Pancreas (tissue), 10 donors: ENCODE measurements around the gene AKR1C8. TPM values are rescaled to one million over a fixed set of nuclear protein-coding genes. Genes with fewer than 3 reads are reported as not detected.

Source experiments
- ATAC-seq, 4 donors: fragments of 200-7000 bp; cut with Tn5 transposase; one replicate each; pipeline versions ENCODE4 v1.8.0 to v1.9.1; 2020; ENCODE audit warnings: mild to moderate bottlenecking in 4 of 4, moderate library complexity in 4 of 4
- DNase-seq, 6 donors: peaks; one replicate each; pipeline ENCODE4 v3.0.0-alpha.2; 2020
- FAIRE-seq: peaks from 2 replicates; lab custom pipeline; 2012; peaks lifted over from hg19 to GRCh38; lab: Jason Lieb, UNC
- H3K27ac ChIP-seq, 4 donors: fragments of 200-600 bp; sonication (generic); 1 replicate in 3 of 4; 2 replicates in 1 of 4; pipeline versions ENCODE4 v1.5.0 to v1.8.0; 2020
- H3K27me3 ChIP-seq, 4 donors: fragments of 200-600 bp; one replicate each; pipeline ENCODE4 v1.8.0; 2021
- H3K36me3 ChIP-seq, 3 donors: fragments of 200-600 bp; sonication (generic) in 1 of 3; one replicate each; pipeline versions ENCODE4 v1.5.0 to v1.8.0; 2020 to 2021
- H3K4me1 ChIP-seq, 3 donors: fragments of 200-600 bp; one replicate each; pipeline ENCODE4 v1.8.0; 2021
- H3K4me3 ChIP-seq, 4 donors: fragments of 200-600 bp; sonication (generic) in 2 of 4; one replicate each; pipeline versions ENCODE4 v1.5.0 to v1.8.0; 2020 to 2021
- H3K9me3 ChIP-seq, 4 donors: fragments of 200-600 bp; one replicate each; pipeline ENCODE4 v1.8.0; 2021
- CTCF ChIP-seq, 4 donors: fragments of 200-600 bp; sonication (generic) in 3 of 4; IDR thresholded peaks; one replicate each; pipeline versions ENCODE4 v1.5.0 to v1.8.0; 2021; ENCODE audit warnings: antibody characterized with exemption in 4 of 4
- WGBS, 2 donors: extraction: QIAGEN DNeasy Blood & Tissue Kit; methylation state at CpG; one replicate each; pipeline ENCODE4 v1.1.7; 2013; 5-methylcytosine and 5-hydroxymethylcytosine counted together
- intact Hi-C, 3 donors: fragments of 100-400 bp; cut with DNase I; formaldehyde crosslinking; loops; one replicate each; pipeline versions ENCODE4 v1.11.1 to v1.14.2; 2022
- polyA plus RNA-seq, 2 donors: library from polyadenylated mRNA; stranded (reverse); fragments of 200-250 nt; gene quantifications; one replicate each; pipeline ENCODE4 v1.2.3, GENCODE V29; 2013
- total RNA-seq, 6 donors: library from RNA; stranded (reverse); fragmentation: NEBNext Ultra II Directional in 4 of 6; extraction: Animal tissue kit (Norgen Biotek cat#: 25700) in 4 of 6; gene quantifications; one replicate each; pipeline versions ENCODE4 v1.2.1 to v1.2.4, GENCODE V29; 2021 to 2023
- donor health status: healthy with polysubstance abuse.
- donor health status: DM: no; HTN: no; CAD: no; lungs with moderate emphysema.
- donor health status: DM: no; HTN: no; CAD: no.
- donor health status: control.
- donor health status: control.
- donor health status: Bipolar disorder and iron deficiency.
- donor health status: DM: yes; HTN: yes; CAD: no.
- donor health status: DM: no; HTN: no; CAD: no.
- donor health status: DM: no; HTN: no; CAD: no.
- donor health status: DM: yes; HTN: yes; CAD: no.

Gene AKR1C8
- total and polyA plus RNA-seq, 8 donors, result not detected

DNA sequence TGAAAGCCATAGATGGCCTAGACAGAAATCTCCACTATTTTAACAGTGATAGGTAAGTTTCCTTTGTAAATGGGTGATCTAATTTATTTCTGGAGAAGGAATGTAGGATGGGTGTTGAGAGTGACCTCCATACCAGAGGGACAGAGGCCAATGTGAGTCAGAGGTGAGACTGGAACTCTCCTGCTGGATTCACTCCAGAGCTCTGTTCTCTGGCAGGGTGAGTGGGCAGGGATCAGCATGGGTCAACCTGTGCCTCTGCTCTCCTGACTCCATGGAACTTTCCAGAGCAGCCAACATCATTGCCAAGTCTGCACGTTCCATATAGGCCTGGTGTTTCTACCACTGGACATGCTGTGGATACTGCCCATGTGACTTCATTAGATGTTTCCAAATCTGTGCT lies 79.3 kb downstream of the AKR1C8 start:
- FAIRE-seq, result no peak
- no peaks in the 10 kb centered on the region for H3K27me3 ChIP-seq
- no peak overlapping the region for H3K27ac ChIP-seq
- peaks cover 0 to 23% (median 0%) of the 10 kb centered on the region in 3 donors for H3K36me3 ChIP-seq
- no peak for TF ChIP-seq CTCF (IDR thresholded peaks at IDR 0.05)
- no peak overlapping the region for H3K4me3 ChIP-seq
- peak in 1 of 6 donors; percentile 14 for DNase-seq
- no peaks in the 10 kb centered on the region for H3K9me3 ChIP-seq
- no peaks in the 10 kb centered on the region for H3K4me1 ChIP-seq
- 85 to 96% methylated on average over 1 of the region's 1 CpG for WGBS, 2 donors
- peak; percentile 22 to 40 (median 40) for ATAC-seq
- intact Hi-C loops, result no loop called here

Other genes with a start within 250 kb of the AKR1C8 start
- 10 to 100 TPM in 2 of 6 donors, 1 to 10 TPM in 4; 4.1 to 17.4 (median 8.8) TPM for gene AKR1C1, start 221.7 kb downstream of the AKR1C8 start, total RNA-seq
- 10 to 100 TPM in 1 of 2 donors, 1 to 10 TPM in 1; 9.2 to 11.8 TPM for gene AKR1C1, start 221.7 kb downstream of the AKR1C8 start, polyA plus RNA-seq
- gene AKR1C2, start 181.3 kb downstream of the AKR1C8 start, total RNA-seq, result 10 to 100 TPM in 1 of 6 donors, 1 to 10 TPM in 5; 3.2 to 10.9 (median 5.6) TPM
- gene AKR1C2, start 181.3 kb downstream of the AKR1C8 start, polyA plus RNA-seq, result 1 to 10 TPM; 2.9 to 5.1 TPM
- 10 to 100 TPM; 14.5 to 36.1 (median 22.2) TPM for gene AKR1C3, start 90.7 kb downstream of the AKR1C8 start, total RNA-seq
- gene AKR1C3, start 90.7 kb downstream of the AKR1C8 start, polyA plus RNA-seq, result 10 to 100 TPM in 1 of 2 donors, 1 to 10 TPM in 1; 8.7 to 17.1 TPM
- gene AKR1C4, start 11.7 kb upstream of the AKR1C8 start, total RNA-seq, result under 1 TPM in 3 of 6 donors, not detected in 3; 0.14 to 0.28 (median 0.25) TPM
- under 1 TPM in 1 of 2 donors, not detected in 1; 0.07 TPM for gene AKR1C4, start 11.7 kb upstream of the AKR1C8 start, polyA plus RNA-seq
- gene UCN3, start 179.8 kb upstream of the AKR1C8 start, total RNA-seq, result 1 to 10 TPM in 4 of 6 donors, under 1 TPM in 2; 0.66 to 5.5 (median 1.8) TPM
- gene UCN3, start 179.8 kb upstream of the AKR1C8 start, polyA plus RNA-seq, result 10 to 100 TPM; 17.2 to 45.7 TPM
- gene TUBAL3, start 219.7 kb upstream of the AKR1C8 start, total RNA-seq, result under 1 TPM in 1 of 6 donors, not detected in 5; 0.09 TPM
- gene TUBAL3, start 219.7 kb upstream of the AKR1C8 start, polyA plus RNA-seq, result under 1 TPM; 0.08 to 0.14 TPM
- 10 to 100 TPM; 26.9 to 68.0 (median 43.6) TPM for gene NET1, start 227.4 kb upstream of the AKR1C8 start, total RNA-seq
- 10 to 100 TPM; 13.0 to 19.7 TPM for gene NET1, start 227.4 kb upstream of the AKR1C8 start, polyA plus RNA-seq